CD4-positive, alpha-beta T cell (primary cell): ENCODE results near the gene CDC42BPA. TPM values are rescaled to one million over a fixed set of nuclear protein-coding genes. Genes with fewer than 3 reads are reported as not detected.

Source experiments
- ATAC-seq: fragments of 200-7000 bp; cut with Tn5 transposase; one replicate; pipeline ENCODE4 v1.10.0; 2022; ENCODE audit warnings: mild to moderate bottlenecking; ENCODE audit not compliant: poor library complexity
- CTCF ChIA-PET: fragments of 350-600 bp; sonication (Branson Sonifier 250); formaldehyde crosslinking; loops from one replicate; lab custom pipeline; 2021; ENCODE audit warnings: antibody characterized with exemption, inconsistent platforms; lab: Charles Lee
- POLR2A ChIA-PET: fragments of 350-600 bp; sonication (Branson Sonifier 250); formaldehyde crosslinking; loops from one replicate; lab custom pipeline; 2021; ENCODE audit warnings: antibody characterized with exemption, inconsistent platforms; lab: Charles Lee
- DNase-seq, 14 experiments: peaks; one replicate each; pipeline ENCODE4 v3.0.0-alpha.2; 2013 to 2020; ENCODE audit warnings: mixed read lengths in 2 of 14
- H3K27ac ChIP-seq, 2 donors: one replicate each; pipeline versions ENCODE4 v1.5.1 to v1.7.0; 2013; ENCODE audit warnings: low read length in 2 of 2, low read depth in 1 of 2, mild to moderate bottlenecking in 1 of 2
- H3K27me3 ChIP-seq, 2 experiments: 1 replicate in 1 of 2; 2 replicates in 1 of 2; pipeline versions ENCODE4 v1.6.1 to v1.7.0; 2013; ENCODE audit warnings: low read length in 2 of 2, control low read depth in 1 of 2, mild to moderate bottlenecking in 1 of 2, moderate library complexity in 1 of 2; ENCODE audit not compliant: insufficient read depth in 2 of 2, control insufficient read depth in 1 of 2
- H3K36me3 ChIP-seq: one replicate; pipeline ENCODE4 v1.6.1; 2013; ENCODE audit warnings: low read length, control low read depth; ENCODE audit not compliant: insufficient read depth
- H3K4me1 ChIP-seq: one replicate; pipeline ENCODE4 v1.6.1; 2013; ENCODE audit warnings: low read length, control low read depth; ENCODE audit not compliant: insufficient read depth
- H3K4me3 ChIP-seq: one replicate; pipeline ENCODE4 v1.5.1; 2013; ENCODE audit warnings: mild to moderate bottlenecking, low read length, moderate library complexity
- H3K9me3 ChIP-seq, 2 experiments: 1 replicate in 1 of 2; 2 replicates in 1 of 2; pipeline versions ENCODE4 v1.6.1 to v1.7.0; 2013; ENCODE audit warnings: low read length in 2 of 2, mild to moderate bottlenecking in 2 of 2, control low read depth in 1 of 2, moderate library complexity in 1 of 2; ENCODE audit not compliant: control insufficient read depth in 1 of 2, insufficient read depth in 1 of 2
- H3K27ac Mint-ChIP-seq: one replicate; pipeline ENCODE4 v1.8.0; 2020; ENCODE audit warnings: mixed read lengths
- H3K27me3 Mint-ChIP-seq: one replicate; pipeline ENCODE4 v1.8.0; 2021; ENCODE audit warnings: mixed read lengths
- H3K36me3 Mint-ChIP-seq: one replicate; pipeline ENCODE4 v1.8.0; 2021; ENCODE audit warnings: low read depth, mixed read lengths
- H3K4me1 Mint-ChIP-seq: one replicate; pipeline ENCODE4 v1.8.0; 2021; ENCODE audit warnings: low read depth, mixed read lengths
- H3K4me3 Mint-ChIP-seq: one replicate; pipeline ENCODE4 v1.8.0; 2020; ENCODE audit warnings: mild to moderate bottlenecking, mixed read lengths
- H3K9me3 Mint-ChIP-seq: one replicate; pipeline ENCODE4 v1.8.0; 2020; ENCODE audit warnings: mixed read lengths
- intact Hi-C, 2 experiments: fragments of 100-400 bp; cut with DNase I in 1 of 2; cut with micrococcal nuclease in 1 of 2; formaldehyde crosslinking; loops; one replicate each; pipeline versions ENCODE4 v1.15.1 to v1.9.0; 2023 to 2025; cut with DNase I, micrococcal nuclease
- total RNA-seq, 174 experiments: library from RNA in 2 of 174; stranded (reverse) in 2 of 174; gene quantifications; one replicate each; pipeline ENCODE4 v1.2.3 and lab custom pipeline; 2021 to 2026
- TF ChIP-seq, protein P1 (sequence below): fragments of 200-600 bp; IDR thresholded peaks from one replicate; pipeline ENCODE4 v1.8.0; 2022; ENCODE audit warnings: antibody characterized with exemption, mild to moderate bottlenecking

Gene CDC42BPA
- total RNA-seq, 2 experiments from 2014 or later = 2.2 to 3.0 TPM

GRCh38 chr1:227059076-227059475 lies 259.2 kb downstream of the CDC42BPA start:
- DNase-seq (no peak), ATAC-seq (no peak)
- no peak overlapping the region for H3K4me3 Mint-ChIP-seq
- H3K9me3 ChIP-seq = peaks cover 4 to 6% of the 10 kb centered on the region in 2 experiments
- intact Hi-C loops = no loop called here
- TF ChIP-seq, protein P1, sequence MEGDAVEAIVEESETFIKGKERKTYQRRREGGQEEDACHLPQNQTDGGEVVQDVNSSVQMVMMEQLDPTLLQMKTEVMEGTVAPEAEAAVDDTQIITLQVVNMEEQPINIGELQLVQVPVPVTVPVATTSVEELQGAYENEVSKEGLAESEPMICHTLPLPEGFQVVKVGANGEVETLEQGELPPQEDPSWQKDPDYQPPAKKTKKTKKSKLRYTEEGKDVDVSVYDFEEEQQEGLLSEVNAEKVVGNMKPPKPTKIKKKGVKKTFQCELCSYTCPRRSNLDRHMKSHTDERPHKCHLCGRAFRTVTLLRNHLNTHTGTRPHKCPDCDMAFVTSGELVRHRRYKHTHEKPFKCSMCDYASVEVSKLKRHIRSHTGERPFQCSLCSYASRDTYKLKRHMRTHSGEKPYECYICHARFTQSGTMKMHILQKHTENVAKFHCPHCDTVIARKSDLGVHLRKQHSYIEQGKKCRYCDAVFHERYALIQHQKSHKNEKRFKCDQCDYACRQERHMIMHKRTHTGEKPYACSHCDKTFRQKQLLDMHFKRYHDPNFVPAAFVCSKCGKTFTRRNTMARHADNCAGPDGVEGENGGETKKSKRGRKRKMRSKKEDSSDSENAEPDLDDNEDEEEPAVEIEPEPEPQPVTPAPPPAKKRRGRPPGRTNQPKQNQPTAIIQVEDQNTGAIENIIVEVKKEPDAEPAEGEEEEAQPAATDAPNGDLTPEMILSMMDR = no peak
- no peaks in the 10 kb centered on the region for H3K4me1 Mint-ChIP-seq
- H3K36me3 Mint-ChIP-seq = peaks cover 13% of the 10 kb centered on the region
- H3K27ac ChIP-seq = no peak overlapping the region
- H3K27ac Mint-ChIP-seq = no peak overlapping the region
- CTCF ChIA-PET = no interaction called here
- peaks cover 8% of the 10 kb centered on the region for H3K9me3 Mint-ChIP-seq
- H3K36me3 ChIP-seq = no peaks in the 10 kb centered on the region
- POLR2A ChIA-PET = no interaction called here
- no peaks in the 10 kb centered on the region for H3K27me3 Mint-ChIP-seq
- no peaks in the 10 kb centered on the region for H3K4me1 ChIP-seq
- no peak overlapping the region for H3K4me3 ChIP-seq
- H3K27me3 ChIP-seq = peaks cover 0 to 6% of the 10 kb centered on the region in 2 experiments

DNA sequence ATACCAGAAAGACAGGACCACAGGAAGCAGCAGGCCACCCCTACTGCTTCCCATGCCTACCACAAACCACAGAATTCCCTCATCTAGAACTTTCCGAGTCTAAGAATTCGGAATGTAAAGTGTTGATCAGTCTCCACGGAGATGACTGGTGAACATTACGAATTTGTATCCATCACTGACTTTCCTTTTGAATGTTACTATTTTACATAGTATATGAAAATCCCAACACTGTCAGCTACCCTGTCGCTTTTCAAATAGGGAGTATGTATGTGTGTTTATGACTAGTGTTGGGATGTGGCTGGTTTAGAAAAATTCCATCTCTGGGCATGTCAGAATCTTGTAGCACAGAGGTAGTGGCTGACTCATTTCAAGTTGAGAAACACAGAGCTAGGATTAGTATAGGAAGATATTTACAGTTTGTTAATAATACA lies 260.0 kb downstream of the CDC42BPA start:
- Mint-ChIP-seq H3K4me1 (no peaks in the 10 kb centered on the region), H3K9me3 (peaks cover 8% of the 10 kb centered on the region), H3K4me3 (no peak overlapping the region), H3K36me3 (peaks cover 13% of the 10 kb centered on the region), H3K27me3 (no peaks in the 10 kb centered on the region), H3K27ac (no peak overlapping the region)
- DNase-seq = no peak
- Histone ChIP-seq H3K4me3 (no peak overlapping the region), H3K27me3 (no peaks in the 10 kb centered on the region), H3K4me1 (no peaks in the 10 kb centered on the region), H3K9me3 (peaks cover 4 to 6% of the 10 kb centered on the region in 2 experiments), H3K27ac (no peak overlapping the region), H3K36me3 (no peaks in the 10 kb centered on the region)
- no peak for ATAC-seq
- ChIA-PET CTCF (no interaction called here), POLR2A (no interaction called here)
- intact Hi-C loops = no loop called here
- TF ChIP-seq, protein P1 = no peak

DNA sequence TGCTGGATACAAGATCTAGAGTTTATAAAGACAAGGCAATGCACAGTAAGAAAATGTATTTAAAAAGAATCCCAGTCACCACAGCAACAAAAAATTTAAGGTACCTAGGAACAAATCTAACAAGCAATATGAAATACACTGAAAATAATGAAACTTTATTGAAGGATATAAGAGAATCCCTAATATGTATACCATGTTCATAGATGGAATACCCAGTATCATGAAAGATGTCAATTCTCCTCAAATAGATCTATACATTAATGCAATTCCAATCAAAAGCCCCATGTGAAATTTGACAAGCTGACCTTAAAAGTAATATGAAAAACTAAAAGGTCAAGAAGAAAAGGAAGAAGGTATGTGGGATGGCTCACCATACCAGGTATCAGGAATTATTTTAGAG lies 269.0 kb downstream of the CDC42BPA start:
- no peaks in the 10 kb centered on the region for H3K4me1 Mint-ChIP-seq
- TF ChIP-seq, protein P1 = no peak
- ChIA-PET CTCF (interaction anchor here (0.7 kb wide), 1 partner anchor 162 kb away, joined by 3 read pairs; no protein-coding TSS in a partner anchor), POLR2A (no interaction called here)
- no peaks in the 10 kb centered on the region for H3K4me1 ChIP-seq
- ATAC-seq (no peak), DNase-seq (no peak)
- peaks cover 0 to 7% of the 10 kb centered on the region in 2 experiments for H3K27me3 ChIP-seq
- H3K4me3 ChIP-seq = no peak overlapping the region
- H3K36me3 ChIP-seq = no peaks in the 10 kb centered on the region
- no peak overlapping the region for H3K27ac ChIP-seq
- no peak overlapping the region for H3K4me3 Mint-ChIP-seq
- intact Hi-C loops = no loop called here
- peaks cover 12% of the 10 kb centered on the region for H3K27me3 Mint-ChIP-seq
- H3K9me3 Mint-ChIP-seq = no peaks in the 10 kb centered on the region
- no peak overlapping the region for H3K27ac Mint-ChIP-seq
- H3K9me3 ChIP-seq = no peaks in the 10 kb centered on the region
- H3K36me3 Mint-ChIP-seq = no peaks in the 10 kb centered on the region
